Activated gamma-delta T cell treated with anti-CD3 and anti-CD28 coated beads, Interleukin-2, amount 50 U/mL, for 16 hours (primary cell): ENCODE data around the gene PTPN5.
A peak's percentile ranks its signal among the peaks of the same experiment; 100 is the strongest.
"Not testable (repeated sequence)": the region's sequence is repeated elsewhere in the genome, so short reads cannot be mapped to it uniquely, and the experiment has no call there.

Source experiments
- DNase-seq: peaks from one replicate; pipeline ENCODE4 v3.0.0-alpha.2; 2020; ENCODE audit warnings: low read depth

The PTPN5 gene

DNA sequence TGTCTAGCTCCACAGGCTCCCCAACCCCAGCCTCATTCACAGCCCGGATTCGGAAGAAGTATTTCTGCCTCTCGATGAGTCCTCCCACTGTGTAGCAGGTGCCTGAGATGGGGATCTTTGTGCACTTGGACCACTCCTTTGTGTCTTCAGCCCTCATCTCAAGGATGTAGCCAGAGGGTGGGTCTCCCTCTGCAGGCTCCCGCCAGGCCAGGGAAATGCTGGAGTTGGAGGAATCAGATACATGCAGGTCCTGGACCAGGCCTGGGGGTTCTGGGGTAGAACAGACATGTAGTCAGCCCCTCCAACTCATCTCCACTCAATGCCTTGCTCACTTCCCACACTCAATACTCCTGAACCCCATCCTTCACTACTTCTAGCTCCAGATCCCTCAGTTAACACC, 82.2 kb downstream of the PTPN5 start:
- no peak for DNase-seq

DNA sequence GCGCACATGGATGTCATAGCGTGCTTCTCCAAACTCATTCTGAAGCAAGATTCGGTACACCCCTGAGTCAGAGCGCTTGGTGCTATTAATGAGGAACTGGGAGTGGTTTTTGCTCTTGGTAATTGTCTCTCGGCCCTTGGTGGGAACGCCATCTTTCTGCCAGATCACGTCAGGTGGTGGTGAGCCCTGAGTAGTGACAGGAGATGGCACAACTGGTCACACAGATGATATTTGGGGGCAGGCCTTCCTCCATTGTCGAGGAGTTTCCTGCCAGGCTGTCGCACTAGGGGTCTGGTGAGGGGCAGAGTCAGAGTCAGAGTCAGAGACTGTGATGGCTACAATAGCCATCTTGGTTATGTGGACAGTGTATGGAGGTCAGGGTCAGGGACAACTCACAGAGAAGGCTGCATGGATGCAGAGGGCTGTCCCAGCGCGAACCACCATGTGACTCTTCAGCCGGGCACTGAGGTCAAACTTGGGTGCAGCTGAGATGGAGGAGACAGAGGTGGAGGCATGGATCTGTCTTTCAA, 83.7 kb downstream of the PTPN5 start:
- DNase-seq, result no peak

GRCh38 chr11:18706330-18707243, 85.0 kb downstream of the PTPN5 start:
- peak; percentile 19 for DNase-seq

GRCh38 chr11:18705651-18706281, 85.8 kb downstream of the PTPN5 start:
- no peak for DNase-seq

GRCh38 chr11:18704698-18705097, 86.9 kb downstream of the PTPN5 start:
- DNase-seq, result no peak

DNA sequence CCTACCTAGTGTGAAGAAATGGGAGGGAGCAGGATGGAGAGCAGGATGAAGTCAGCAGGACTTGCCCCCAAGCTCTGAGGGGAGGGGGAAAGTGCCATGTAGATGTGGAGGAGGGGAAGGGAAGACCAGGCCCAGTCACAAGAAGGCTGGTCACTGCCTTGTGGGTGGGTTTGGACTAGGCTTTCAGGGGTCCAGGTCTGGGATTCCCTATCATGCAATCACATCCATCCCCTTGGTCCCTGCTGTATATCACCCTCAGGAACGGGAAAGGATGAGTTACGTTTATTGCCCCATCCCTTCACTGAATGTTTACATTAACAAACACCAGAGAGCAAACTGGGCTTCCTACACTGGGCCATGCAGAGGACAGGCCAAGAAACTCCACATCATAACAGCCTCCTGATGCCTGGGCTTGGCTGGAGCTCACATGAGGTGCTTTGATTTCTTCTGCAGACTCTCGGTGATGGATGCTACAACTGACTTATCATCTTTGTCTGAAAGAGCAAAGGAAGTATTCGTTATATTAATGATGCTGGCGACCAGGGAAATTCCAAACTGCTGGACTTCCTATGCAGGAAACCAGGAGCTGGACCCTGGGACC, 87.5 kb downstream of the PTPN5 start:
- DNase-seq, result no peak

GRCh38 chr11:18703001-18703763, 88.4 kb downstream of the PTPN5 start:
- no peak for DNase-seq

GRCh38 chr11:18701614-18702216, 89.9 kb downstream of the PTPN5 start:
- DNase-seq, result no peak

DNA sequence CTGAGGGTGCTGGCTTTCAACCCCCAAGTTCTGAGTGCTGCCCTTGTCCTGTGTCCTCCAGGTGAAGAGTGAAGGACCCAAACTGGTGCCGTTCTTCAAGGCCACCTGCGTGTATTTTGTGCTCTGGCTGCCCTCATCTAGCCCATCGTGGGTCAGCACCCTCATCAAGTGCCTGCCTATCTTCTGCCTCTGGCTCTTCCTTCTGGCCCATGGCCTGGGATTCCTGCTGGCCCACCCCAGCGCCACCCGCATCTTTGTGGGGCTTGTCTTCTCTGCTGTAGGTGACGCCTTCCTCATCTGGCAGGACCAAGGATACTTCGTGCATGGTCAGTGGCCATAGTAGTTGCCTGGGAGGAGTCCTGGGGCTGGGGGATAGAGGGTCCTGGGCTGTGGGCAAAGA, 90.7 kb downstream of the PTPN5 start:
- DNase-seq, result no peak

- DNase-seq, result no peak
Measured at GRCh38 chr11:18700375-18700774, 91.2 kb downstream of the PTPN5 start.

GRCh38 chr11:18699848-18700261, 91.7 kb downstream of the PTPN5 start:
- DNase-seq, result no peak

- DNase-seq, result no peak
Measured at GRCh38 chr11:18699269-18699596, 92.4 kb downstream of the PTPN5 start.

GRCh38 chr11:18698341-18699268, 93.0 kb downstream of the PTPN5 start, which contains the start of gene TMEM86A:
TMEM86A (plus strand) TSS chr11:18698779; CDS start chr11:18698887, 108 bp downstream.
- DNase-seq, result peak; percentile 81

DNA sequence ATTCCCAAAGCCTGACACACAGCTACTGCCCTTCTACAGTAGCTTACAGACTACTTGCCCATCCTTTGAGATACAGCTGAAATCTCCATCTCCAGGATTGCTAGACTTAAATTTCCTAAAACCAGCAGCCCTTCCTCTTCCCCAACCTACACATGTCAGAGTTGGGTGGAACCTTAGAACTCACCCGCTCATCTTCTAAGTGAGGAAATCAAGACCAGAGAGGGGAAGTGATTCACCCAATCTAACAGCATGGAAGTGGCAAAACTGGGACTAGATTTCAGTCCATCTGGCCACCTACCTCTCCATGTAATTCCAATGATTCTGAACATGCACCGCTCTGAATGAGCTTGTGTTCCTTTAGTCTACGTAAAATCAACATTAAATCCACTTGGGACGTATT, 94.0 kb downstream of the PTPN5 start:
- DNase-seq, result no peak

GRCh38 chr11:18696638-18697225, 94.9 kb downstream of the PTPN5 start:
- no peak for DNase-seq

DNA sequence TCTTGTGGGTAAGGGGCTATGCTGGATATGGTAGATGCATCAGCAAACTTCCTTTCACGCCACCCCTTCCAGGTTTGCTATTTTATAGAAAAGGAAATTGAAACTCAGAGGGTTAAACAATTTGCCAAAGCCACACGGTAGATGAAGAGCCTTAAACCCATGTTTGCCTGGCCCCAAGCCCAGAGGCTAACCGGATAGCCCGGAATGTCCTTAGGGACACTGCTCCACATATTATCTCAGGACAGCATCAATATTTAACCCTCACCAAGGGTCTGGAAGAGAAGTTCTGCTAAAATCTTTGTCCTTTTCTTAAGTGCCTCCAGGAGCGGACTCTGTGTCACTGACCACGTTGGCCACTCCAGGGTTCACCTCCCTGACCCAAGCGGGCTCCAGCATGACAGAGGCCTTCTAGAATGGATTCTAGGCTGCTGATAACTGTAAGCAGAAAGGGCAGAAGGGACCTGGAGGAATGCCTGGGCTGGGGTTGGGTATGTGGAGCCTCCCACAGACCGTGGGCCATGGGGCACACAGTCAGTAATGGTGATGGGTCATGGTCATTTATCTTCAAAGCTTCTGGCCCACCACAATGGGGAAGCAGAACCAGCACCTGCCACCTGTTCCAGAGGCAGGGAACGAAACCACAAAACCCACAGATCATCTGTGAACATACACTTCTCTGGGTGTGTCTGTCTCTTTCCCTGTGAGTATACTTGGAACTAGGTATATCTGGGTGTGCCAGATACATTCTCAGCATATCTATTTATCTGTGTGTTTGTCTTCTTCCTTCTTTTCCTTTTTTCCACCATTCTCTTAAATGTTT, 98.4 kb downstream of the PTPN5 start:
- DNase-seq, result no peak

- DNase-seq, result not testable (repeated sequence)
Measured at GRCh38 chr11:18691467-18692140, 100.0 kb downstream of the PTPN5 start.

GRCh38 chr11:18684267-18684666, 107.3 kb downstream of the PTPN5 start:
- DNase-seq, result no peak

DNA sequence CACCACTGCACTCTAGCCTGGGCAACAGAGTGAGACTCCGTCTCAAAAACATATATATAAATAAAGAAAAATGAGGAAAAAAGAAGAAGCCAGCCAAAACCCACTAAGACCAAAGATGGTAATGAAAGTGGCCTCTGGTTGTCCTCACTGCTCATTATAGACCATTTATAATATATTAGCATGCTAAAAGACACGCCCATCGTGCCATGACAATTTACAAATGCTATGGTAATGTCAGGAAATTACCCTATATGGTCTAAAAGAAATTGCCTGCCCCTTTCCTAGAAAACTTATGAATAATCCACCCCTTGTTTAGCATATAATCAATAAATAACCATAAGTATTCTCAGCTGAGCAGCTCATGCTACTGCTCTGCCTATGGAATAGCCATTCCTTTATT, 109.1 kb downstream of the PTPN5 start:
- DNase-seq, result no peak
